Pancreas (tissue), 10 donors: Measurements from ENCODE around the gene STYX. TPM values are rescaled to one million over a fixed set of nuclear protein-coding genes. Genes with fewer than 3 reads are reported as not detected.
"Not testable (repeated sequence)": the region's sequence is repeated elsewhere in the genome, so short reads cannot be mapped to it uniquely, and the experiment has no call there.

Experiments used
- ATAC-seq, 4 donors: fragments of 200-7000 bp; cut with Tn5 transposase; one replicate each; pipeline versions ENCODE4 v1.8.0 to v1.9.1; 2020; ENCODE audit warnings: mild to moderate bottlenecking in 4 of 4, moderate library complexity in 4 of 4
- DNase-seq, 6 donors: peaks; one replicate each; pipeline ENCODE4 v3.0.0-alpha.2; 2020
- FAIRE-seq: peaks from 2 replicates; lab custom pipeline; 2012; peaks lifted over from hg19 to GRCh38; lab: Jason Lieb, UNC
- H3K27ac ChIP-seq, 4 donors: fragments of 200-600 bp; sonication (generic); 1 replicate in 3 of 4; 2 replicates in 1 of 4; pipeline versions ENCODE4 v1.5.0 to v1.8.0; 2020
- H3K27me3 ChIP-seq, 4 donors: fragments of 200-600 bp; one replicate each; pipeline ENCODE4 v1.8.0; 2021
- H3K36me3 ChIP-seq, 3 donors: fragments of 200-600 bp; sonication (generic) in 1 of 3; one replicate each; pipeline versions ENCODE4 v1.5.0 to v1.8.0; 2020 to 2021
- H3K4me1 ChIP-seq, 3 donors: fragments of 200-600 bp; one replicate each; pipeline ENCODE4 v1.8.0; 2021
- H3K4me3 ChIP-seq, 4 donors: fragments of 200-600 bp; sonication (generic) in 2 of 4; one replicate each; pipeline versions ENCODE4 v1.5.0 to v1.8.0; 2020 to 2021
- H3K9me3 ChIP-seq, 4 donors: fragments of 200-600 bp; one replicate each; pipeline ENCODE4 v1.8.0; 2021
- WGBS, 2 donors: extraction: QIAGEN DNeasy Blood & Tissue Kit; methylation state at CpG; one replicate each; pipeline ENCODE4 v1.1.7; 2013; 5-methylcytosine and 5-hydroxymethylcytosine counted together
- intact Hi-C, 3 donors: fragments of 100-400 bp; cut with DNase I; formaldehyde crosslinking; loops; one replicate each; pipeline versions ENCODE4 v1.11.1 to v1.14.2; 2022
- polyA plus RNA-seq, 2 donors: library from polyadenylated mRNA; stranded (reverse); fragments of 200-250 nt; gene quantifications; one replicate each; pipeline ENCODE4 v1.2.3, GENCODE V29; 2013
- total RNA-seq, 6 donors: library from RNA; stranded (reverse); fragmentation: NEBNext Ultra II Directional in 4 of 6; extraction: Animal tissue kit (Norgen Biotek cat#: 25700) in 4 of 6; gene quantifications; one replicate each; pipeline versions ENCODE4 v1.2.1 to v1.2.4, GENCODE V29; 2021 to 2023
- TF ChIP-seq, protein P1 (sequence below), 4 donors: fragments of 200-600 bp; sonication (generic) in 3 of 4; IDR thresholded peaks; one replicate each; pipeline versions ENCODE4 v1.5.0 to v1.8.0; 2021; ENCODE audit warnings: antibody characterized with exemption in 4 of 4
- donor health status: healthy with polysubstance abuse.
- donor health status: DM: no; HTN: no; CAD: no; lungs with moderate emphysema.
- donor health status: DM: no; HTN: no; CAD: no.
- donor health status: control.
- donor health status: control.
- donor health status: Bipolar disorder and iron deficiency.
- donor health status: DM: yes; HTN: yes; CAD: no.
- donor health status: DM: no; HTN: no; CAD: no.
- donor health status: DM: no; HTN: no; CAD: no.
- donor health status: DM: yes; HTN: yes; CAD: no.

The STYX gene
- total and polyA plus RNA-seq, 8 donors, result 2.9 to 7.8 (median 5.1) TPM

GRCh38 chr14:52723514-52724359, 6.2 kb upstream of the STYX start:
- intact Hi-C loops, result no loop called here
- TF ChIP-seq, protein P1, sequence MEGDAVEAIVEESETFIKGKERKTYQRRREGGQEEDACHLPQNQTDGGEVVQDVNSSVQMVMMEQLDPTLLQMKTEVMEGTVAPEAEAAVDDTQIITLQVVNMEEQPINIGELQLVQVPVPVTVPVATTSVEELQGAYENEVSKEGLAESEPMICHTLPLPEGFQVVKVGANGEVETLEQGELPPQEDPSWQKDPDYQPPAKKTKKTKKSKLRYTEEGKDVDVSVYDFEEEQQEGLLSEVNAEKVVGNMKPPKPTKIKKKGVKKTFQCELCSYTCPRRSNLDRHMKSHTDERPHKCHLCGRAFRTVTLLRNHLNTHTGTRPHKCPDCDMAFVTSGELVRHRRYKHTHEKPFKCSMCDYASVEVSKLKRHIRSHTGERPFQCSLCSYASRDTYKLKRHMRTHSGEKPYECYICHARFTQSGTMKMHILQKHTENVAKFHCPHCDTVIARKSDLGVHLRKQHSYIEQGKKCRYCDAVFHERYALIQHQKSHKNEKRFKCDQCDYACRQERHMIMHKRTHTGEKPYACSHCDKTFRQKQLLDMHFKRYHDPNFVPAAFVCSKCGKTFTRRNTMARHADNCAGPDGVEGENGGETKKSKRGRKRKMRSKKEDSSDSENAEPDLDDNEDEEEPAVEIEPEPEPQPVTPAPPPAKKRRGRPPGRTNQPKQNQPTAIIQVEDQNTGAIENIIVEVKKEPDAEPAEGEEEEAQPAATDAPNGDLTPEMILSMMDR (IDR thresholded peaks at IDR 0.05), result no peak
- DNase-seq (no peak), ATAC-seq (no peak), FAIRE-seq (no peak)
- peaks cover 0 to 44% (median 30%) of the 10 kb centered on the region in 3 donors for H3K36me3 ChIP-seq
- WGBS, 2 donors, result 86 to 90% methylated on average over 4 of the region's 4 CpGs
- no peak overlapping the region for H3K4me3 ChIP-seq
- H3K27ac ChIP-seq, result no peak overlapping the region
- H3K9me3 ChIP-seq, result no peaks in the 10 kb centered on the region
- no peaks in the 10 kb centered on the region for H3K4me1 ChIP-seq
- H3K27me3 ChIP-seq, result no peaks in the 10 kb centered on the region

GRCh38 chr14:52724360-52724644, 5.7 kb upstream of the STYX start:
- H3K36me3 ChIP-seq, result peaks cover 0 to 38% (median 30%) of the 10 kb centered on the region in 3 donors
- no peaks in the 10 kb centered on the region for H3K27me3 ChIP-seq
- H3K27ac ChIP-seq, result no peak overlapping the region
- TF ChIP-seq, protein P1 (IDR thresholded peaks at IDR 0.05), result no peak
- ATAC-seq (no peak), DNase-seq (no peak), FAIRE-seq (no peak)
- no peaks in the 10 kb centered on the region for H3K4me1 ChIP-seq
- no peak overlapping the region for H3K4me3 ChIP-seq
- intact Hi-C loops, result no loop called here
- no peaks in the 10 kb centered on the region for H3K9me3 ChIP-seq

- H3K9me3 ChIP-seq, intact Hi-C loops, H3K27me3 ChIP-seq, H3K4me1 ChIP-seq, H3K27ac ChIP-seq, H3K4me3 ChIP-seq, DNase-seq, ATAC-seq: not testable (repeated sequence)
- H3K36me3 ChIP-seq, result peaks cover 0 to 18% (median 15%) of the 10 kb centered on the region in 3 donors
- FAIRE-seq, result peak; percentile 41
- WGBS, 2 donors, result 92 to 95% methylated on average over 2 of the region's 2 CpGs
Measured at GRCh38 chr14:52727509-52727908, 2.5 kb upstream of the STYX start.

DNA sequence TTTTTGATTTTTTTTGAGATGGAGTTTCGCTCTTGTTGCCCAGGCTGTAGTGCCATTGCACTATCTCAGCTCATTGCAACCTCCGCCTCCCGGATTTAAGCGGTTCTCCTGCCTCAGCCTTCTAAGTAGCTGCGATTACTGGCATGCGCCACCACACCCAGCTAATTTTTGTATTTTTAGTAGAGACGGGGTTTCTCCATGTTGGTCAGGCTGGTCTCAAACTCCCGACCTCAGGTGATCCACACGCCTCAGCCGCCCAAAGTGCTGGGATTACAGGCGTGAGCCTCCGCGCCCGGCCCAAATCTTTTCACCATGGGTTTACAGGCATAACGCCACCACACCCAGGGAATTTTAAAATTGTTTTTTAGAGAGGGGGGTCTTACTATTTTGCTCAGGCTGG, 931 bp upstream of the STYX start:
- H3K4me1 ChIP-seq, H3K4me3 ChIP-seq, H3K36me3 ChIP-seq, DNase-seq, H3K27me3 ChIP-seq, H3K9me3 ChIP-seq, ATAC-seq, intact Hi-C loops, FAIRE-seq: not testable (repeated sequence)
- 92 to 93% methylated on average over 15 of the region's 15 CpGs for WGBS, 2 donors
- H3K27ac ChIP-seq, result peak overlapping the region in 1 of 4 donors; percentile 50

DNA sequence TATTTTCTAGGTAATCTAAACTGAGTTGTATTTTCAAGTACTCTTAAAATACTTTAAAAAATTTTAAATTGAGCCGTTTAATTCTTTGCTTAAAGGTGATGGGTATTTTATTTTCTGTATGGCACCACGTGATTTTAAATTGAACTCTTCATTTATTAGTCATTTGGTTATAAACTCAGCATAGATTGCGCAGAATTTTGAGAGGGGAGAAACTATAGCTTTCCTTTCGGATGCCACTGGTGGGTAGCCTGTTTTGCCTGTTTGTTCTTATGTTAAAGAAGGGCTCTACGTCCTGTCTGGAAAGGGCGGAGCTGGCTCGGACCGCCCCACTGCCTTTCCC, 411 bp upstream of the STYX start:
- WGBS, 2 donors, result 1 to 2% methylated on average over 8 of the region's 8 CpGs
- no peaks in the 10 kb centered on the region for H3K9me3 ChIP-seq
- peak overlapping the region in 2 of 4 donors; percentile 90 to 93 for H3K4me3 ChIP-seq
- peak overlapping the region in 2 of 4 donors; percentile 29 to 50 for H3K27ac ChIP-seq
- no peaks in the 10 kb centered on the region for H3K27me3 ChIP-seq
- intact Hi-C loops, result no loop called here
- TF ChIP-seq, protein P1 (IDR thresholded peaks at IDR 0.05), result no peak
- peaks cover 0 to 7% (median 3%) of the 10 kb centered on the region in 3 donors for H3K36me3 ChIP-seq
- FAIRE-seq, result peak; percentile 5
- ATAC-seq, result no peak
- DNase-seq, result no peak
- peaks cover 0 to 6% (median 0%) of the 10 kb centered on the region in 3 donors for H3K4me1 ChIP-seq

DNA sequence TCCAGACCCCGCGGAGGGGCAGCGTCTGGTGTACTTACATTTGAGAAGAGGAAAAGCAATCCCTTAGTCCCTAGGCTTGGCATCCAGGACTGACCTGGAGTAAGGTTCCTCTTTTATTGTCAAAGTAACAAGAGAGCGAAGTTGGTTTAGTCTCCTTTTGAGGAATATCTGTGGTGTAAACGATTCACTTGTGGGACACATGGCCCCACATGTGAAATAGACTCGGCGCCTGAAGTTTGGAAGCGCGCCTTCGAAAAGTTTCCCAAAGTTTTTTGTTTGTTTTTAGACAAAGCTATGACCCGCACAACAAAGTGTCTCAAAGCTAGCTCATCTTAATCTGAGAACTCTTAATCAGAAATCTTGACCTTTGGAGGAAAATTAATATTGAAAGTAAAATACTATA, 744 bp downstream of the STYX start:
- Histone ChIP-seq H3K9me3 (no peaks in the 10 kb centered on the region), H3K27ac (peak overlapping the region; percentile 73 to 83 (median 78)), H3K27me3 (no peaks in the 10 kb centered on the region), H3K4me3 (peak overlapping the region; percentile 59 to 93 (median 90)), H3K4me1 (peaks cover 0 to 11% (median 0%) of the 10 kb centered on the region in 3 donors), H3K36me3 (peaks cover 0 to 3% (median 0%) of the 10 kb centered on the region in 3 donors)
- DNase-seq (no peak), ATAC-seq (peak in 2 of 4 donors; percentile 28 to 50), FAIRE-seq (no peak)
- intact Hi-C loops, result no loop called here
- 0% methylated on average over 11 of the region's 11 CpGs for WGBS, 2 donors
- TF ChIP-seq, protein P1 (IDR thresholded peaks at IDR 0.05), result no peak
